Measurements from ENCODE around the gene CDS2.
"Not testable (repeated sequence)": the region's sequence is repeated elsewhere in the genome, so short reads cannot be mapped to it uniquely, and the experiment has no call there.

CDS2 gene

DNA sequence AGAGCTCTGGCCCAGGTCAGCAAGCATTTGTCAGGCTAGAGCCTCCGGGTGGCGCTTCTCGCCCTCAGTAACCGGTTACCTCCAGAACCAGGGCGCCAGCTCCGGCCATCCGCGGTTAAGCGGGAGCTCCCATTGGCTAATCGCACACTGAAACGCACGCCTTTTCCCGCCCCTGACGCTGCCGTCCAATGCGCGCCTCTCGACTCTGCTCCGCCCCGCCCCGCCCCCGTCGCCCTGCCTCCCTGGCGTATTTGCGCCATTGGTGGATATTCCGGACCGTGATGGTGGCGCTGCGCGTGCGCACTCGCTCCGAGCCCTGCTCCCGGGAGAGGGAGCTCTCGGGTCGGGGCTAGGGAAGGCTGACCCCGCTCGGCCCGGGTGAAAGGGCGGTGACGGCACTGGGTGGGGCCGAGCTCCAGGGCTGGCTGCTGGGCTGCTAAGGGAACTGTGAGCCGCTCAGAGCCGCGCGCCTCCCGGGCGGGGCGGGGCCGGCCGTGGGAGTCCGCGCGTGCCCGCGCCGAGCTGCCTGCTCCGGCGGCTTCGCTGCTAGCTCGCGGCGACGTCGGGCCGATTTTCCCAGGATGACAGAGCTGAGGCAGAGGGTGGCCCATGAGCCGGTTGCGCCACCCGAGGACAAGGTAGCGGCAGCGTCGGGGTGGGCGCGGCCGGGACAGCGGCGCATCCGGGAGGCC lies at the start of gene CDS2:
TSS of gene CDS2 (plus strand) at position 497 of the 692 bp plus-strand sequence. CDS start at position 582, 85 bp downstream.
- peak; percentile 98 for DNase-seq

DNA sequence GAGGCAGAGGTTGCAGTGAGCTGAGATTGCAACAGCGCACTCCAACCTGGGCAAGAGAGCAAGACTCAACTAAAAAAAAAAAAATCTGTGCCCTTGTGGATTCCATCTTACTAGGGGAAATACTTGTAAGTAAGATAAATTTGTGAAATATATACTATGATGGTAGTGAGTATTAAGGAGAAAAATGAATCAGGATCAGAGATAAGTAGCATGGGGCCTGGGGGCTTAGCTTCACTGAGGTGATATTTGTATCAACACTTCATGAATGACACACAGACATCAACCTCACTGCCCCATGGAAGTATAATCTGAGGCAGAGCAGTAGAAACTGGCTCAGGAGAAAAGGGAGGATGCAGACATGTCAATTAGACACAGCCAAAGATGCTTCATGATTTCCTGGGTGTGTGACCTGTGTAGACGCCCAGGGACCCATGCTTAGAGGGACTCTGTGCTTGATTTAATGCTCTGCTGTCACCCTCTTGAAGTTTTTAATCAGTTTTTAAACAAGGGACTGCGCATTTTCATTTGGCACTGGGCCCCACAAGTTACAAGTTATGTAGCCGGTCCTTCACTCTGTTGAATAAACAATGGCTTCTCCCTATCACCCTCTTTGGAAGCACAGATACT lies 48.9 kb upstream of the CDS2 start:
- no peak for DNase-seq

DNA sequence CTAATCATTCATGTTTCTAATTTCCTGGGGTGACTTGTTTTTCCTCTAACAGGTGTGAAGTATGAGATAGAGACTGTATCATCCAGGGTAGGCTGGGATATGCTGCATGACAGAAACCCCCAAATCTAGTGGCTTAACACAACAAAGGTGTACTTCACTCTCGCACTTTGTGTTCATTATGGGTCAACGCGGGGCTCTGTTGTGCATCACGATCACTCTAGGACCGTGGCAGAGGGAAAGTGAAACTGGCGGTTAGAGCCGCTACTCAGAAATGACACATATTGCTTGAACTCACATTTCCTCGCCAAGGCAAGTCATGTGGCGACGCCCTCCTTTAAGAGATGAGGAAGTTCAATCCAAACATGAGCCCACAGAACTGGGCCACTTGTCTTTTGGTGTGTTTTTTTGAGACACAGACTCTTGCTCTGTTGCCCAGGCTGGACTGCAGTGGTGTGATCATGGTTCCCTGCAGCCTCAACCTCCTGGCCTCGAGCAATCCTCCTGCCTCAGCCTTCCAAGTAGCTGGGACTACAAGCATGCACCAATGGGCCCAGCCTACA lies 48.3 kb upstream of the CDS2 start:
- DNase-seq: no peak

DNA sequence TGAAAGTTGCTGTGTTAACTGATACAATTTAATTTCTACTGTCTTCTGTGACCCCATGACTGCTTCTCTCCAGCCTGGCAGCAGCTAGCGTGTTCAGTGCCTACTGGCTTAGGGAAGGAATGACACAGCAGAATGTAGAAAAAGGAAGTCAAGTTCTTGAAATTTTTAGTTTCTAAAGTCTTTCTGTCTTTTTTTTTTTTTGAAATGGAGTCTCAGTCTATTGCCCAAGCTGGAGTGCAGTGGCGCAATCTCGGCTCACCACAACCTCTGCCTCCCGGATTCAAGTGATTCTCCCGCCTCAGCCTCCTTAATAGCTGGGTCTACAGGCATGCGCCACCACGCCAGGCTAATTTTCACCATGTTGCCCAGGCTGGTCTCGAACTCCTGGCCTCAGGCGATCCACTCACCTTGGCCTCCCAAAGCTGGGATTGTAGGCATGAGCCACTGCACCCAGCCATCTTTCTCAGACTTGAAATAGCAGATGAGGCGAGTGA lies 46.4 kb upstream of the CDS2 start:
- no peak for DNase-seq

DNA sequence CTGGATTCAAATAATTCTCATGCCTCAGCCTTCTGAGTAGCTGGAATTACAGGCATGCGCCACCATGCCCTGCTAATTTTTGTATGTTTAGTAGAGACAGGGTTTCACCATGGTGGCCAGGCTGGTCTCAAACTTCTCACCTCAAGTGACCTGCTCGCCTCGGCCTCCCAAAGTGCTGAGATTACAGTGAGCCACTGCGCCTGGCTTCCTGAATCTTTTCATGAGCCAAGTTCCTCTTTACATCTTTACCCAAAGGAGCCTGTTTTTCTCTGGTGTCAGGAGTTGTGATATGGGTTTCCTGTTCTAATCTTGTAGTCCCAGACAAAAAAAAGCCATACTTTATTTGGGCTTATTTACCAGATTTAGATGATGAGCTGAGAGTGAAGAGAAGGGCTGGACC lies 41.4 kb upstream of the CDS2 start:
- DNase-seq: no peak

DNA sequence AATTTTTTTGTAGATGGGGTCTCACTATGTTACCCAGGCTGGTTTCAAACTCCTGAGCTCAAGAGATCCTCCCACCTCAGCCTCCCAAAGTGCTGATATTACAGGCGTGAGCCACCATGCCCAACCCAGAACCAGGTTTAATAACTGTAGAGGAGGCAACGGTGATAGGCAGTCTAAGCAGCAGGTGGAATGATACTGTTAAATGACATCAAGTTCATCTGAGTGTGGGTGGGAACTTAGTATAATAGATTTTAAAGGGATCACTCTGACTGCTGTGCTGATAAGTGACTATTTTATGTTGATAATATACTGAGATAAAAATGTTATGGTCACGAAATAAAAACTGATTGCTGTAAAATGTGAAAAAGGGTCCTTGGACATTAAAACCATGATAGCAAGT lies 38.1 kb upstream of the CDS2 start:
- no peak for DNase-seq

DNA sequence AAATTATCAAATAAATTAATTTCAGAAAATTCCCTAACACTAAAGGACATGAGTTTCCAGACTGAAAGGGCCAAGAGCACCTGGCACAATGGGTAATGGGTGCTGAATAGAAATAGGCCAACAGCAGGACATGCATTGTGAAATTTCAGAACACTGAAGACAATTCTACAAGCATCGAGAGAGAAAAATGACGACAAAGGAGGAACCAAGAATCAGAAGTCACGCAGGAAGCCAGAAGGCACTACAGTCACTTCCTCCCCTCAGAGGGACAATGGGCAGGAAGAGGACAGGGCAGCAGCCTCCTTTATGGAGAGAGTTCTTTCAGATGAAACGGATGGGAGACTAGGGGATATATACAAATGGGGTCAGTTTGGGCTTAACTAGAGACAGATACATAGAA lies 36.6 kb upstream of the CDS2 start:
- no peak for DNase-seq

DNA sequence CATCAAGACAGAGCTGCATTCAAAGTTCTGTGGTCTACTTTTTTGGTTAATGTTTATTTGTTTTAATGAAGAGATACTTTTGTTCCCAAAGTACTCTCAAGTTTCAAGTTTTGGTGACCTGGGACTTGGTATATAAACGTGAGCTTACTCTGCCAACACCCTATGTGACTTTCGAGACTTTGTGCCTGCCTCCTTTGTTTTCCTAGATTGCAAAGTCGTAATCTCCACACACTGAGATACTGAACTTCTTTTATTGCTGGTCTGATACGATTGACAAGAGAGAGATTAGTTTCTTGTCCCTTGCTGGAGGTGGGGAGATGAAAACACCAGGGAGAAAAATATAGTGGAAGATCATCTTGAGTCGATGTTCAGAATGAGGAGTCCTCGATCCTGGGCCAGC lies 34.9 kb upstream of the CDS2 start:
- no peak for DNase-seq

DNA sequence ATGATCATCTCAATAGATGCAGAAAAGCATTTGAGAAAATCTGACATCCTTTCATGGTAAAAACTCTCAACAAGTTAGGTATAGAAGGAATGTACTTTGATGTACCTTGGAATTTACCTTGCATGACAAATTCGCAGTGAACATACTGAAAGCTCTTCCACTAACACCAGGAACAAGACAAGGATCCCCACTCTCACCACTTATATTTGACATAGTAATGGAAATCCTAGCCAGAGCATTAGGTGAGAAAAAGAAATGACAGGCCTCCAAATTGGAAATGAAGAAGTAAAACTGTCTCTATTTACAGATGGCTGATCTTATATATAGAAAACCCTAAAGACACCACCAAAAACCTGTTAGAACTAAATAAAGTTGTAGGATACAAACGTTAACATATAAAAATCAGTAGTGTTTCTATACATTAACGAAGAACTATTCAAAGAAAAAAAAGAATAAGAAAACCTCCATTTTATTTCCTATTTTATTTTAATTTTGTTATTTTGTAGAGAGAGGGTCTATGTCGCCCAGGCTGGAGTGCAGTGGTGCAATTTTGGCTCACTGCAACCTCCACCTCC lies 34.0 kb upstream of the CDS2 start:
- no peak for DNase-seq

DNA sequence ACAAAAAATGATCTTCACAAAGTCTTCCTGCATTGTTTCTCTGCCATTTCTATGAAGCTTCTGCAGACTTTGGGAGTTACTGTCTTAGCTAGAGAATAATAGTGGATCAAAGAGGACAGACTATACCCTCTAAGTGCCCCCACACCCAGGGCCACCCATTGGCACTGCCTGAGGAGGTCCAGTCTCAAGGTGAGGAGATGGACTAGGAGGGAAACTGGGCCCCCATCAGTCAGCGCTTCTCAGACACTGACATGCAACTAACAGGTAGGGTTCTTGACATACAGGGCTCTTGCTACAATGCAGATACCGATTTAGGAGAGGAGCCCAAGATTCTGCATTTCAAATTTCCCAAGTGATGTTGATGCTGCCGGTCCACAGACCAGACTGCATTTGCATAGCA lies 31.4 kb upstream of the CDS2 start:
- no peak for DNase-seq

DNA sequence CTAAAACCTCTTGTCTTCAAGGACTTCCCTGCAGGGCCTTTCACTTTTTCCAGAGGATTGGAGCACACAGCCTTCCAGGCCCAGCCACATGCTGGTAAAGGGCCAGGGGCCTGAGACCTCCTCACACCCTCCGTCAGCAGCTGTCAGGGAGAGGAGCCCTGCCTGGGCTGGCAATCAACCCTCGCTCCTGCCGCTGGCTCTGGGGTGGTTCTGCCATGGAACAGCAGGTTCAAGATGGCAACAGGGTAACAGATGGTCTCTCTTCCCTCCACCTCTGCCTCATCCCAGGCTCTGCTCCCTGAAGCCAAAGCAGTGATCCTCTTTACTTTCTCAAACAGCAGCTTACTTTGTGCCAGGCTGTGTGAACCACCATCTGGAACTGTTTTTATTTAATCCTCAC lies 30.9 kb upstream of the CDS2 start:
- peak; percentile 63 for DNase-seq

DNA sequence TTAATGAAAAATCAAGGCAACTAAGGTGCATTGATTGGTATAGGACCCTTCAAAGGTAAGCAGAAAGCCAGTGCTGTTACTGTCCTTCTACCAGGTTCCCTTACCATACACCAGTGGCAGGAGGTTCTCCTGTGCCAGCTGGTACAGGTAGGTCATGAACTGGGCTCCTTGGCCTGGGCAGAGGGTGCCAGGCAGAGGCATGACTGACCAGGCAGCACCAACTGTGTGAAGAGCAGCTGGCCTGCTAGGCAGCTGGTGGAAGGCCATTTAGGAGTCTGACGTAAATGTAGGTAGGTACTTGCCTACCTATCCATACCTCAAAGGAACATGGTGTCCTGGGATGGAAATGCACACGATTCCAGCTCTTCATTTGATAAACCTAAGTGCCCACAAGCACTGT lies 30.3 kb upstream of the CDS2 start:
- no peak for DNase-seq

DNA sequence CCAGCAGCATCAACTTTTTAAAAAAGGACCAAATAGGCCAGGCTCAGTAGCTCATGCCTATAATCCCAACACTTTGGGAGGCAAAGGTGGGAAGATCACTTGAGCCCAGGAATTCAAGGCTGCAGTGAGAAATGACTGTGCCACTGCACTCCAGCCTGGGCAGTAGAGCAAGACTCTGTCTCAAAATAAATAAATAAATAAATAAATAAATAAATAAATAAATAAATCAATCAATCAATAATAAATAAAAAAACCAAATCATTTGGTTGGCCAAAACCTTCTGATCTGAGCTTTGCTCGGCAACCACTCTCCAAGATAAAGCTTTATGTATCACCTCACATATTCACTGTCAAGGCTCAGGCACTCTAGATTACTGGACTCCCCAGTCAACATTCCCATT lies 27.8 kb upstream of the CDS2 start:
- not testable (repeated sequence) for DNase-seq

DNA sequence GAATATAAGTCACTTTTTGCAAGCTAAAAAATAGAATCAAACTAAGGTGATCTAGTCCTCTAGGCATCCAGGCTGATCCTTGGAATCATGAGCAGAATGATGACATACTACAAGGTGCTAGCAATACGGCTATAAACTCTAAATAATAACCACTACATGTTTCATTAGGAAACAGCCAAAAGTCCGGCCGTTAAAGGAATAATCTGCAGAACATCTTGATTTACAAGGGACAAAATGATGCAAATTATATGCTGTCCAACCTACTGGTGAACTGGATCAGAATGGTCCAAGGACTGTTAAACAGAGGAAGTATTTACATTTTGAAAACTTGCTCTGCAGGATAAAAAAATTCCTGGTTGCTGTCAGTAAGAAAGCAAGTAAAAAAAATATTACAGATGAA lies 26.9 kb upstream of the CDS2 start:
- not testable (repeated sequence) for DNase-seq

DNA sequence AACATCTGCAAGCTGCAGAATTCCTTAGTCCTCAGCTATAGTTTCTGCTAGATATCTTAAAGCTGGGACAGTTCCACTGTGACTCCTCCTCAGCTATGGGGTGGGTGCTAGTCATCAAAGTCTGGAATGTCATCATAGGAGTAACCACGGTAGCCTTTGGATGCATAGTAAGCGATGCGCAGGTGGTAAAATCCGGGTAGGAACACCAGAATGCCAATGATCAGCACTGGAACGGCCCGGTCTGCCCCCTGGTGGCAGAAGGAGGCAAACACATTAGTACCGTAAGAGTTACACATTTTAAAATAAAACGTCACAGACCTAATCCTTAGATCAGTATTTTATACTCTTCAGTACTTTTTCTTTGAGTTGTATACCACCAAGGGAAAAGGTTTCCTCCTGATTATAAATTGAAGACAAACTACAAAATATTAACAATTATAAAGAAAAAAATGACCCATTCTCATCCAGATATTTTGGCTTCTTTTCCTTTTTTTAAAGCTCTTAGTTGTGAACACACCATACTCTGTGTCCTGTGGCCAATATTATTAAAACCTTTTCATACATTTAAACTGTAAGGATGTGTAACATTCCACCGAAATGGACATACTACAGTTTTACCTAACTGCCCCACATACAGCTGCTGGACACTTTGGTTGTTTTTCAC lies 26.0 kb upstream of the CDS2 start:
- DNase-seq: no peak

DNA sequence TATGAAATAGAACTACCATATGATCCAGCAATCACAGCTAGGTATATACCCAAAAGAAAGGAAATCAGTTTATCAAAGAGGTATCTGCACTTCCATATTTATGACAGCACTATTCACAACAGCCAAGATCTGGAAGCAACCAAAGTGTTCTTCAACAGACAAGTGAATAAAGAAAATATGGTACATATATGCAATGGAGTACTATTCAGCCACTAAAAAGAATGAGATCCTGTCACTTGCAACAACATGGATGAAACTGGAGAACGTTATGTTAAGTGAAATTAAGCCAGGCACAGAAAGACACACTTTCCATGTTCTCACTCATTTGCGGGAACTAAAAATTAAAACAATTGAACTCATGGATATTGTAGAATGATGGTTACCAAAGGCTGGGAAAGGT lies 22.3 kb upstream of the CDS2 start:
- no peak for DNase-seq

DNA sequence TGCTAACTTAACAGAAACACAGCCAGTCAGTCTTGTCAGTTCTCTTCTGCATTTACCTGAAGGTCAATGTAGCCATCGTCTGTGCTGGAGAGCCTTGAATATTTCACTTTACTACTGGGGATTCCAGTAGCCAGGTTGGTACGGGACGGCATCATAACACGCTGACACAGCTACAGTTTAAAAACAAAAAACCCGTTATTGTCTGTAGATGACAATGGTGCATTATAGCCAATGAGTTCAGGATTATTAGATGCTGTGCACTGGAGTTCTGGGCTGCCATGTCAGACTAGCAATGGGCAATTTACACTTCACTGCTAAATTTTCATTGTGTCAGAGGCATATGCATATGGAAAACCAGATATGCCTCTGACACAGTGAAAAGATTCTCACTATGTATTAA lies 17.5 kb upstream of the CDS2 start:
- DNase-seq: no peak

DNA sequence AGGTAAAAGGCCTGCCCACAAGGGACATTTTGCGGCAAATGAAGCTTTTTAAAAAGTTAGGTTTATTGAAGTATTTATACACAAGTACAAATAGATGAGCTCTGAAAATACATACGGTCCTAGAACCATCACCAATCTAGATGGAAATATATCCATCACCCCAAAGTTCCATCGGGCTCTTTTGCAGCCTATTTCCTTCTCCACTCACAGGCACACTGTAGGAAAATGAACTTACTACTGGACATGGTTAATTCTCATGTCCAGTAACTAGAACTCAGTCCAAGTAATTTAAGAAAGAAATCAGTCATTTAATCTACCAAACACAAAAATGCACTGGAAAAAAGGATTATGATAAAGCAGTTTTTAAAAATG lies 13.2 kb upstream of the CDS2 start:
- DNase-seq: no peak

DNA sequence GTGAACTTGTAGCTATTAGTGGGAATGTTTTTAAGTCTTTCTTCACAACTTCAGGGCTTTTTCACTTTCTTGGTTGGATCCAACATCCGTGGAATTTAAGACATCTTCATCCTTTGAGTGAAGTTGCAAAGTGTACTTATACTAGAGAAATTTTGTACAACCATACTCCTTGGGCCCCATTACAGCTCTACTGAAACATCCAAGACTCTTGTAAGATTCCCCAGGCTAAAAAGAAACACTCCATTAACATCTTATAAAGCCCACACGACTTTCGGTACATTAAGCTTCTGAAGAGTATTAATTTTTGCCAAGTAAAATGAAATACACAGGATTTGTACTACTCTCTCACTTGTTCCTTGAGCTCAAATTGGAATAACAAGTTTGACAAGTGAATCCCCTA lies 12.4 kb upstream of the CDS2 start:
- DNase-seq: no peak

DNA sequence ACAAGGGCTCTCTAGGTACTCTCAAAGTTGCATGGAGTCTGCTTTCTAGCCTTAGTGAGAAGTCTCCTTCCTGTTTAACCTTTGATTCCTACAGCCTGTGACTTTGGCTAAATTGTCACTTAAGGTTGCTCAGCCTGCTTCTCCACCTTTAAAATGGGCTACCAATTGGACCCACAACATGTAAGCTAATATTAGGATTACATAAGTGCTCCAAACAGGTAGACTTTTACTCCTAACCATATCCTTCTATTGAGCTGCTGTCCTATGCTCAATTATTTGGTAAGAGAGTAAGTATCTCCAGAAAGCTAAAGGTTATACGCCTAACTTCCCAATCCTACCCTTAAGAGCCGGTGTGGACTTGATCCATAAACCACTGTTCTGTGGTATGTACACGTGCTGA lies 9.9 kb upstream of the CDS2 start:
- no peak for DNase-seq

DNA sequence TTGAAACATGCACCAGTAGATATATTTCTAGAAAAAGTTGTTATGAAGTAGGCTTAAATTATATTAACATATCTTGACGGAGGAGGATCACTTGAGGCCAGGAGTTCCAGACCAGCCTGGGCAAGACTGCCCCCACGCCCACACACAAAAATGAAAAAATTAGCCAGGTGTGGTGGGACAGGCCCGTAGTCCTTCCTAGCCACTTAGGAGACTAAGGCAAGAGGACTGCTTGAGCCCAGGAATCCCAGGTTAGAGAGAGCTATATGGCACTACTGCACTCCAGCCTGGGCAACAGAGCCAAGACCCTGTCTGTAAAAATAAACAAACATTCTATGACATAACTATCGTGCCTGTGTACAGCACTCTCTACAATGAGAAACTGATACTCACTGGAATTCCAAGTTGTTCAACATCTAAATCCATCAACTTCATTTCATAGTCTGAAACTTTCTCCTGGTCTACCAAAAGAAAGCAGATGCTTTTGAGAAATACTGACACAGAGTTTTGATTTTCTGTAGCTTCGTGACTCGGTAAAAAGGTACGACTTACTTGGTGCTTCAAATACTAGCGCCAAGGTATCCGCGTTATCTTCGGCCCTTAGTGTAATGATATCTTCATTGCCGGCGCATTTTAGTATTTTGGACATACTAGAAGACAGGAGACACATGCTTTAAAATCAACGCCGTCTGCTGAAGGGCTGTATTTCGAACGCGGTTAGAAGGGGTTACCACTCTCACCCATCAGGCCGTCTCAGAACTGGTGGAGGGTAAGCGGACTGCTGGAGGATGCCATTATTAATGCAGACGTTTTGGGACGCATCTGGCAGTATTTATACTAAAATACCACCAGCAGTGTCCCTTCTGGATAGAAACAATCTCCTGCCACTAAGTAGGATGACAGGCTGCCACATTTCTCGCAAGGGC lies 8.3 kb upstream of the CDS2 start:
- DNase-seq: no peak

DNA sequence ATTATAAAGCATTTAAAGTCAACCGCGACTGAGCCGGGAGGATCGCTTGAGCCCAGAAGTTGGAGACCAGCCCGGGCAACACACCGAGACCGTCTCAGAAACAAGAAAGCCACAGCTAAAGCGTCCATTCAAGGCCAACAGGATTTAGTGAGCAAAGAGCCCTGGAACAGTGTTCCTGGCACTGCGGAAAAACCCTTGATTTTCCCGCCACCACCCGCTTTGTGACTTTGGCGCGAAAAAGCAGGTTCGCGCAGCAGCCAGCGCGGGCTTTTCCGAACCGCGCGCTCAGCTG lies 7.7 kb upstream of the CDS2 start:
- DNase-seq: no peak

Data from NCI-H446 treated with DMSO at 0.1 percent for 48 hours (cell line).